ENCODE data around the gene PYGM. TPM values are rescaled to one million over a fixed set of nuclear protein-coding genes. Genes with fewer than 3 reads are reported as not detected.

Gene PYGM
- total RNA-seq, 1 donor from 2014 or later = 0.26 TPM

DNA sequence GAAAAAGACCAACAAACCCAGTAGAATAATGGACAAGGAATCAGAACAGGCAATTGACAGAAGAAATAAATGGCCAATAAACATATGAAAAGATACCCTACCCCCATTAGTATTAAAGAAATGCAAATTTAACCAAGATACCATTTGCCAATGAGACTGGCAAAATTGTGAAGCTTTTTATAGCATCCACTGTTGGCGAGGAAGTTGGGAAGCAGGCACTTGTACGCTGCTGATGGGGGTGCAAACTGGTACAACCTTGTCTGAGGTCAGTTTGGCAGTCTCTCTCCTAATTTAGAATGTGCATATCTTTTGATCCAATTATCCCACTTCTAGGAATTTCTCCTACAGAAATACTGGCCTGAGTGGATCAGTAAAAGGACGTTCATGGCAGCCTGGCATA lies 28.2 kb downstream of the PYGM start:
- Histone ChIP-seq H3K4me3 (ENCODE audit: low read depth, low read length) (no peak overlapping the region), H3K27me3 (ENCODE audit: control insufficient read depth, insufficient read depth, low read length) (peaks cover 7% of the 10 kb centered on the region), H3K36me3 (ENCODE audit: control insufficient read depth, insufficient read depth, low read length) (no peaks in the 10 kb centered on the region)
- TF ChIP-seq, protein P1, sequence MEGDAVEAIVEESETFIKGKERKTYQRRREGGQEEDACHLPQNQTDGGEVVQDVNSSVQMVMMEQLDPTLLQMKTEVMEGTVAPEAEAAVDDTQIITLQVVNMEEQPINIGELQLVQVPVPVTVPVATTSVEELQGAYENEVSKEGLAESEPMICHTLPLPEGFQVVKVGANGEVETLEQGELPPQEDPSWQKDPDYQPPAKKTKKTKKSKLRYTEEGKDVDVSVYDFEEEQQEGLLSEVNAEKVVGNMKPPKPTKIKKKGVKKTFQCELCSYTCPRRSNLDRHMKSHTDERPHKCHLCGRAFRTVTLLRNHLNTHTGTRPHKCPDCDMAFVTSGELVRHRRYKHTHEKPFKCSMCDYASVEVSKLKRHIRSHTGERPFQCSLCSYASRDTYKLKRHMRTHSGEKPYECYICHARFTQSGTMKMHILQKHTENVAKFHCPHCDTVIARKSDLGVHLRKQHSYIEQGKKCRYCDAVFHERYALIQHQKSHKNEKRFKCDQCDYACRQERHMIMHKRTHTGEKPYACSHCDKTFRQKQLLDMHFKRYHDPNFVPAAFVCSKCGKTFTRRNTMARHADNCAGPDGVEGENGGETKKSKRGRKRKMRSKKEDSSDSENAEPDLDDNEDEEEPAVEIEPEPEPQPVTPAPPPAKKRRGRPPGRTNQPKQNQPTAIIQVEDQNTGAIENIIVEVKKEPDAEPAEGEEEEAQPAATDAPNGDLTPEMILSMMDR (IDR thresholded peaks at IDR 0.05; ENCODE audit: insufficient read depth, low read length, severe bottlenecking) = no peak
- FAIRE-seq (no peak), DNase-seq (ENCODE audit: low read depth) (no peak)

DNA sequence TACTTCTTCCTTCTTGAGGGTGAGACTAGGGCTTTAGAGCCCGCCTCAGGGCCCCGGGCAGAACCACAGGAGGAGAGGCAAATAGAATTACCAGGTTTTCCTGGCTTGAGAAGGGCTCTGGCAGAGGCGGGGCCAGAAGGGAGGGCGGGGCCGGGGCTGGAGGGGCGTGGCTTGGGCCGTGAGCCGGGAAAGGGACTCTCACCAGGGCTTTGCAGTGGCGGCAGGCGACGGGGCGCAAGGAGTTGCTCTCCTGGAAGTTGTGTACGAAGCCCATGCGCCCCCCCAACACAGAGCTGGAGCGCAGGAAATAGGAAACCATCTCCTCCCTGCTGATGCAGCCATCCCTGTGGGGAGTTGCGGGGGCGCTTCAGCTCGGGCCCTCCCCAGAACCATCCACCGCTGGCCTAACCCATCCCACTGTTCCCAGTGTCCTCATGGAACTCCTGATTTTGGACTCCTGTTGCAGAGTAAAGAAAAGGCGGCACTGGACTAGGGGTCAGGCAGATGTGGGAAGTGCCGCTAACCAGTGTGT lies 29.9 kb downstream of the PYGM start:
- FAIRE-seq (no peak), DNase-seq (ENCODE audit: low read depth) (no peak)
- H3K27me3 ChIP-seq (ENCODE audit: control insufficient read depth, insufficient read depth, low read length) = peaks cover 9% of the 10 kb centered on the region
- H3K36me3 ChIP-seq (ENCODE audit: control insufficient read depth, insufficient read depth, low read length) = no peaks in the 10 kb centered on the region
- no peak overlapping the region for H3K4me3 ChIP-seq (ENCODE audit: low read depth, low read length)
- TF ChIP-seq, protein P1 (IDR thresholded peaks at IDR 0.05; ENCODE audit: insufficient read depth, low read length, severe bottlenecking) = no peak

DNA sequence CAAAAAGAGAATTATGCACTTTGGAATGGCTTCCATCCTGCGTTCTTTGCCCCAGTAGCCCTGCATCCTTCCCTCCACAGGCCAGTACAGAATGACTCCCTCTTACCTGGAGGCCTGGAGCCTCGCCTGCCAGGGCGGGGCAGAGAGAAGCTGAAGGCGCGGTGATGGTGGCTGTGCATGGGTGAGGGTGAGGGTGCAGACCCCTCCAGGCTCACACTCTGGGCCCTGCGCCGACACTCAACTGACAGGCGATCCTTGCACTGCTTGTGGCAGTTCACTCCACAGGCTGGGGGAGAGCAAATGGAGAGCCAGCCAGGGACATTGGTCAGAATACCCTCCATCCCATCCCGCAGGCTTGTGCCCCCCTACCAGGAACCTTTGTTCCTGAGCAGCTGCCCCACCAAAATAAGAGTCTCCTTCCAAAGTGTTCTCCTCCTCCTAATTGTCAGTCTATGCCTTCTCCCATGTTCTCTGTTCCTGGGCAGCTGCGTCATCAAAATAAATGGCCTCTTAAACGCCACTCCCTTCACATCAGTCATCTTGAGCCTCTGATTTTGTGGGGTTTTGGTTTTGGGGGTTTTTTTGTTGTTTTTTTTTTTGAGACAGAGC lies 30.9 kb downstream of the PYGM start:
- Histone ChIP-seq H3K27me3 (ENCODE audit: control insufficient read depth, insufficient read depth, low read length) (peaks cover 9% of the 10 kb centered on the region), H3K4me3 (ENCODE audit: low read depth, low read length) (no peak overlapping the region), H3K36me3 (ENCODE audit: control insufficient read depth, insufficient read depth, low read length) (no peaks in the 10 kb centered on the region)
- TF ChIP-seq, protein P1 (IDR thresholded peaks at IDR 0.05; ENCODE audit: insufficient read depth, low read length, severe bottlenecking) = no peak
- FAIRE-seq = no peak
- DNase-seq (ENCODE audit: low read depth) = no peak

DNA sequence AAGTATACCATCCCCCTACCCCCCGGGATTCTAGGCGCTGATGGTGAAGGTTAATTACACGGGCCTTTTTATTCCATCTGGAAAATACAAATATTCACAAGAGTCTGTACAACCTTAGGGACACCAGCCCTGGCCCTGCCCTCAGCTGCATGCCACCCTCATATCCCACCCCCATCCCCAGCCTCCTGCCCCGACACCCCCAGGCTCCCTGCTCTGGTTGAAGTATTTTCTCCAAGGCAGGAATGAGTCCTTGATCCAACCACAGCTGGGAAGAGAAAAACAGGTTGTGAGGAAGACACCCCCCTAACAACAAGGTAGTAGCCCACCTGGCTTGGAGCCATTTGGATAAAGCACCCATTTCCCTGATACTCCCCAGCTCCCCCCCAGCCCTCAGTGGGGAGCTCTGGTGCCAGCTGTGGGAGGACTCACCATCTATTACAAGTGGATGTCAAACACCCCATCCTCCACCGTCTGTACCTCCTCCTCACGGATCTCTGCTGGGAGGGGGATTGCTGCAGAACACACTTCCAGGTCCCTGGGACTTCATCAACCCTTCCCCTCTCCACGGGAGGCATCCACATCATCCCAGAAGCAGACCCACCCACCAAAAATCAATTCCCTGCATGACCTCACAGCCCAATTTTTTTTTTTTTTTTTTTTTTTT lies 32.8 kb downstream of the PYGM start:
- Histone ChIP-seq H3K36me3 (ENCODE audit: control insufficient read depth, insufficient read depth, low read length) (no peaks in the 10 kb centered on the region), H3K4me3 (ENCODE audit: low read depth, low read length) (no peak overlapping the region), H3K27me3 (ENCODE audit: control insufficient read depth, insufficient read depth, low read length) (peaks cover 12% of the 10 kb centered on the region)
- DNase-seq (ENCODE audit: low read depth) (no peak), FAIRE-seq (peak; percentile 43)
- TF ChIP-seq, protein P1 (IDR thresholded peaks at IDR 0.05; ENCODE audit: insufficient read depth, low read length, severe bottlenecking) = no peak

GRCh38 chr11:64726211-64726641 lies 33.5 kb downstream of the PYGM start:
- Histone ChIP-seq H3K4me3 (ENCODE audit: low read depth, low read length) (no peak overlapping the region), H3K27me3 (ENCODE audit: control insufficient read depth, insufficient read depth, low read length) (peaks cover 17% of the 10 kb centered on the region), H3K36me3 (ENCODE audit: control insufficient read depth, insufficient read depth, low read length) (no peaks in the 10 kb centered on the region)
- TF ChIP-seq, protein P1 (IDR thresholded peaks at IDR 0.05; ENCODE audit: insufficient read depth, low read length, severe bottlenecking) = no peak
- no peak for FAIRE-seq
- DNase-seq (ENCODE audit: low read depth) = no peak
